HG02870 (cell line): ENCODE data around the gene RAB44.

Experiments
- ATAC-seq: cut with Tn5 transposase; IDR thresholded peaks from one replicate; pipeline ENCODE4 v1.9.1; 2021; ENCODE audit warnings: mild to moderate bottlenecking, moderate library complexity; ENCODE audit not compliant: unreplicated experiment

Gene RAB44

GRCh38 chr6:36766399-36766945, 68.8 kb downstream of the RAB44 start:
- ATAC-seq = no peak

- no peak for ATAC-seq
Measured at GRCh38 chr6:36769183-36769675, 71.6 kb downstream of the RAB44 start.

- no peak for ATAC-seq
Measured at GRCh38 chr6:36769676-36770499, 72.3 kb downstream of the RAB44 start.

GRCh38 chr6:36771145-36771544, 73.5 kb downstream of the RAB44 start:
- no peak for ATAC-seq

- ATAC-seq = no peak
Measured at GRCh38 chr6:36772397-36772796, 74.8 kb downstream of the RAB44 start.

GRCh38 chr6:36774331-36774730, 76.7 kb downstream of the RAB44 start:
- no peak for ATAC-seq

GRCh38 chr6:36776167-36776566, 78.5 kb downstream of the RAB44 start:
- no peak for ATAC-seq

GRCh38 chr6:36777801-36778200, 80.2 kb downstream of the RAB44 start:
- ATAC-seq = no peak

GRCh38 chr6:36779227-36779626, 81.6 kb downstream of the RAB44 start:
- ATAC-seq = no peak

- no peak for ATAC-seq
Measured at GRCh38 chr6:36780442-36781177, 83.0 kb downstream of the RAB44 start.

GRCh38 chr6:36781669-36782068, 84.0 kb downstream of the RAB44 start:
- ATAC-seq = no peak
